ENCODE data around the gene FAH. TPM values are rescaled to one million over a fixed set of nuclear protein-coding genes. Genes with fewer than 3 reads are reported as not detected.

FAH gene
- total RNA-seq (2014; rRNA removed; shearing (Covaris generic)) = 28.1 and 33.3 TPM in 2 replicates

GRCh38 chr15:80152896-80153876 is at the start of gene FAH:
FAH (plus strand) TSS chr15:80152999; CDS start chr15:80153055, 56 bp downstream.

Other genes with a start within 250 kb of the FAH start
- 4.1 and 4.7 TPM in 2 replicates for gene BCL2A1, start 181.8 kb upstream of the FAH start, total RNA-seq (2014; rRNA removed; shearing (Covaris generic))
- gene ZFAND6, start 93.3 kb upstream of the FAH start, total RNA-seq (2014; rRNA removed; shearing (Covaris generic)) = 71.8 and 74.4 TPM in 2 replicates
- 0.05 and 0.08 TPM in 2 replicates for gene CTXND1, start 99.2 kb downstream of the FAH start, total RNA-seq (2014; rRNA removed; shearing (Covaris generic))

Data from A375 (cell line).